NT2/D1 (cell line): ENCODE measurements around the gene PTPN1.
"Not testable (repeated sequence)": the region's sequence is repeated elsewhere in the genome, so short reads cannot be mapped to it uniquely, and the experiment has no call there.

Experiments
- DNase-seq: peaks from one replicate; pipeline ENCODE4 v3.0.0-alpha.2; 2011; ENCODE audit warnings: low read depth, low spot score
- H3K27me3 ChIP-seq: 2 replicates; pipeline ENCODE4 v1.6.0; 2011; ENCODE audit warnings: mild to moderate bottlenecking; ENCODE audit not compliant: insufficient read length, insufficient read depth
- H3K36me3 ChIP-seq: 2 replicates; pipeline ENCODE4 v1.6.1; 2011; ENCODE audit warnings: mild to moderate bottlenecking, low read length, mixed read lengths; ENCODE audit not compliant: insufficient read depth, insufficient read length
- H3K4me1 ChIP-seq: 2 replicates; pipeline ENCODE4 v1.5.1; 2011; ENCODE audit not compliant: insufficient read depth, insufficient read length
- H3K4me3 ChIP-seq: 2 replicates; pipeline ENCODE4 v1.5.1; 2011; ENCODE audit warnings: low read depth; ENCODE audit not compliant: insufficient read length
- H3K9ac ChIP-seq: 2 replicates; pipeline ENCODE4 v1.6.0; 2011; ENCODE audit warnings: low read depth; ENCODE audit not compliant: insufficient read length
- H3K9me3 ChIP-seq: 2 replicates; pipeline ENCODE4 v1.5.1; 2011; ENCODE audit warnings: mild to moderate bottlenecking, low read length; ENCODE audit not compliant: insufficient read depth
- SUZ12 ChIP-seq: IDR thresholded peaks from 2 replicates; pipeline ENCODE4 v1.6.1; 2011; ENCODE audit not compliant: insufficient read length, insufficient read depth; ENCODE audit errors: extremely low read depth
- YY1 ChIP-seq: IDR thresholded peaks from 2 replicates; pipeline ENCODE4 v1.6.1; 2011; ENCODE audit not compliant: insufficient read length, insufficient read depth
- ZNF274 ChIP-seq: IDR thresholded peaks from 2 replicates; pipeline ENCODE4 v1.6.1; 2011; ENCODE audit warnings: mild to moderate bottlenecking, low read depth, low read length

The PTPN1 gene

GRCh38 chr20:50610212-50610718, 100.1 kb downstream of the PTPN1 start:
- Histone ChIP-seq H3K27me3 (no peaks in the 10 kb centered on the region), H3K9me3 (no peaks in the 10 kb centered on the region), H3K36me3 (no peaks in the 10 kb centered on the region), H3K4me1 (no peaks in the 10 kb centered on the region), H3K4me3 (no peak overlapping the region), H3K9ac (no peak overlapping the region)
- no peak for TF ChIP-seq YY1
- TF ChIP-seq SUZ12: no peak
- TF ChIP-seq ZNF274: no peak
- DNase-seq: no peak

GRCh38 chr20:50611128-50611810, 101.1 kb downstream of the PTPN1 start:
- Histone ChIP-seq H3K9ac (no peak overlapping the region), H3K4me1 (no peaks in the 10 kb centered on the region), H3K9me3 (no peaks in the 10 kb centered on the region), H3K4me3 (no peak overlapping the region), H3K36me3 (no peaks in the 10 kb centered on the region), H3K27me3 (no peaks in the 10 kb centered on the region)
- DNase-seq: peak; percentile 33
- TF ChIP-seq SUZ12 (no peak), YY1 (no peak), ZNF274 (no peak)

GRCh38 chr20:50613438-50614169, 103.4 kb downstream of the PTPN1 start:
- peaks cover 2% of the 10 kb centered on the region for H3K4me1 ChIP-seq
- no peaks in the 10 kb centered on the region for H3K36me3 ChIP-seq
- no peak for DNase-seq
- no peak overlapping the region for H3K9ac ChIP-seq
- no peak overlapping the region for H3K4me3 ChIP-seq
- TF ChIP-seq YY1 (no peak), SUZ12 (no peak), ZNF274 (no peak)
- no peaks in the 10 kb centered on the region for H3K9me3 ChIP-seq
- no peaks in the 10 kb centered on the region for H3K27me3 ChIP-seq

GRCh38 chr20:50615407-50615806, 105.2 kb downstream of the PTPN1 start:
- Histone ChIP-seq H3K36me3 (no peaks in the 10 kb centered on the region), H3K4me3 (no peak overlapping the region), H3K4me1 (peaks cover 7% of the 10 kb centered on the region), H3K9me3 (no peaks in the 10 kb centered on the region), H3K9ac (no peak overlapping the region), H3K27me3 (no peaks in the 10 kb centered on the region)
- no peak for TF ChIP-seq ZNF274
- no peak for TF ChIP-seq SUZ12
- no peak for TF ChIP-seq YY1
- no peak for DNase-seq

GRCh38 chr20:50617022-50617421, 106.8 kb downstream of the PTPN1 start:
- H3K4me3 ChIP-seq: no peak overlapping the region
- no peak overlapping the region for H3K9ac ChIP-seq
- H3K36me3 ChIP-seq: no peaks in the 10 kb centered on the region
- peaks cover 10% of the 10 kb centered on the region for H3K9me3 ChIP-seq
- DNase-seq: no peak
- TF ChIP-seq YY1 (no peak), ZNF274 (no peak), SUZ12 (no peak)
- H3K27me3 ChIP-seq: no peaks in the 10 kb centered on the region
- H3K4me1 ChIP-seq: peaks cover 7% of the 10 kb centered on the region

GRCh38 chr20:50618537-50618936, 108.4 kb downstream of the PTPN1 start:
- DNase-seq: no peak
- Histone ChIP-seq H3K4me3 (no peak overlapping the region), H3K36me3 (no peaks in the 10 kb centered on the region), H3K4me1 (peaks cover 7% of the 10 kb centered on the region), H3K9ac (no peak overlapping the region), H3K9me3 (peaks cover 10% of the 10 kb centered on the region), H3K27me3 (no peaks in the 10 kb centered on the region)
- TF ChIP-seq YY1: no peak
- no peak for TF ChIP-seq SUZ12
- TF ChIP-seq ZNF274: no peak

- not testable (repeated sequence) for H3K36me3 ChIP-seq, H3K9ac ChIP-seq, DNase-seq, H3K4me1 ChIP-seq, H3K4me3 ChIP-seq, H3K27me3 ChIP-seq, H3K9me3 ChIP-seq
These were observed 110.3 kb downstream of the PTPN1 start for GRCh38 chr20:50620459-50620858.
